Tongue (tissue), 2 donors: ENCODE data around the gene H2BK1. TPM values are rescaled to one million over a fixed set of nuclear protein-coding genes. Genes with fewer than 3 reads are reported as not detected.

Experiments used
- DNase-seq: peaks from one replicate; pipeline ENCODE4 v3.0.0-alpha.2; 2015
- total RNA-seq: library from RNA; depleted of rRNA; stranded (reverse); fragments of >200 nt; gene quantifications from one replicate; pipeline ENCODE4 v1.2.3, GENCODE V29; 2014

H2BK1 gene
- total RNA-seq: not detected

GRCh38 chr7:151210087-151210854 lies at the start of gene H2BK1:
Gene H2BK1, minus strand, starts transcription at chr7:151210488. Its CDS starts 170 bp downstream, at chr7:151210318.
- no peak for DNase-seq

- DNase-seq: no peak
These were observed 47.7 kb upstream of the H2BK1 start for GRCh38 chr7:151257990-151258389.

GRCh38 chr7:151256410-151257045 lies 46.2 kb upstream of the H2BK1 start:
- peak; percentile 47 for DNase-seq

- no peak for DNase-seq
These were observed 45.1 kb upstream of the H2BK1 start for GRCh38 chr7:151255390-151255789.

GRCh38 chr7:151254851-151255250 lies 44.6 kb upstream of the H2BK1 start:
- no peak for DNase-seq

GRCh38 chr7:151254316-151254715 lies 44.0 kb upstream of the H2BK1 start:
- no peak for DNase-seq

GRCh38 chr7:151252961-151253711 lies 42.8 kb upstream of the H2BK1 start:
- DNase-seq: peak; percentile 58

GRCh38 chr7:151252561-151252835 lies 42.2 kb upstream of the H2BK1 start:
- no peak for DNase-seq

GRCh38 chr7:151251689-151252560 lies 41.6 kb upstream of the H2BK1 start:
- DNase-seq: peak; percentile 93

GRCh38 chr7:151251328-151251688 lies 41.0 kb upstream of the H2BK1 start:
- peak; percentile 82 for DNase-seq

GRCh38 chr7:151250181-151251132 lies 40.2 kb upstream of the H2BK1 start:
- DNase-seq: no peak

GRCh38 chr7:151249732-151250072 lies 39.4 kb upstream of the H2BK1 start:
- peak; percentile 90 for DNase-seq

GRCh38 chr7:151249034-151249731 lies 38.9 kb upstream of the H2BK1 start:
- peak; percentile 81 for DNase-seq

- peak; percentile 84 for DNase-seq
These were observed 38.2 kb upstream of the H2BK1 start, which contains the start of gene SMARCD3 for GRCh38 chr7:151248346-151249033. Gene SMARCD3, minus strand, starts transcription at chr7:151248694. Its CDS starts 132 bp downstream, at chr7:151248562.

GRCh38 chr7:151247611-151248345 lies 37.5 kb upstream of the H2BK1 start:
- DNase-seq: peak; percentile 63

GRCh38 chr7:151246851-151247580 lies 36.7 kb upstream of the H2BK1 start:
- DNase-seq: peak; percentile 97

- peak; percentile 47 for DNase-seq
These were observed 36.0 kb upstream of the H2BK1 start for GRCh38 chr7:151246102-151246850.
